Vagina (tissue), 2 donors: Measurements from ENCODE around the gene PDE3B.
A peak's percentile ranks its signal among the peaks of the same experiment; 100 is the strongest.

Experiments
- POLR2A ChIP-seq, 2 donors: fragments of 450-650 bp; IDR thresholded peaks; one replicate each; pipeline ENCODE4 v1.6.1; 2017; ENCODE audit warnings: antibody characterized with exemption in 2 of 2, mild to moderate bottlenecking in 2 of 2, moderate library complexity in 2 of 2
- POLR2AphosphoS5 ChIP-seq, 2 donors: sonication (generic); formaldehyde crosslinking; IDR thresholded peaks; one replicate each; pipeline ENCODE4 v1.9.0; 2017; ENCODE audit warnings: antibody characterized with exemption in 2 of 2, mild to moderate bottlenecking in 2 of 2, low read depth in 1 of 2; ENCODE audit not compliant: insufficient read depth in 1 of 2
- TF ChIP-seq, protein P1 (sequence below), 3 experiments: fragments of 450-650 bp in 2 of 3; fragments of 200-600 bp in 1 of 3; sonication (generic) in 1 of 3; IDR thresholded peaks; one replicate each; pipeline ENCODE4 v1.5.1; 2017 to 2019; ENCODE audit warnings: antibody characterized with exemption in 3 of 3, mild to moderate bottlenecking in 2 of 3, moderate library complexity in 2 of 3

DNA sequence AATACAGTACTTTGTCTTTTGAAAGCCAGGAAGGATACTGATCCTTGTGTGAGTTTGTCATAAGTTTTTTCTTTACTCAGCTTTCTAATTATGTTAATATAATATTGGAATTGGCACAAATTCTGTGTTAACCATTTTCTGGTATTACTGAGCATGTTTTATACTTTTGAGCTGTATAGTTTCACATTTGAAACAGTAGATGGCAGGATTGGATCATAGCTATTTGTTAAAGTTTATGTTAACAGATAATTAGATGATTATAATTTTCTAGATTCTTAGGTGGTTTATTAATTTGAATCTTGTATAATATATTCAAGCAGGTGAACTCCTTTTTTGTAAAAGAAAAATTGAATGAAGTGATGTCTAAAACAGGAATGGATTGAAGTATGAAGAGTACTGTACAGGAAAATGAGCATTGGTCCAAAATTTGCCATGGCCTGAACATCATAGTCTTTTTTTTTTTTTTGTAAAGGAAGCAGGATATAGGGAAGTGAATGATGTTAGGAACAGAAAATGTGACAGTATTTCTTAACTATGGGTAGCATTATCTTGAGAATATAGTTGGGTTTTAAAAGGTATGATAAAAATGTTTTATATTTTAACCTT lies 146.4 kb downstream of the PDE3B start:
- TF ChIP-seq POLR2AphosphoS5 (IDR thresholded peaks at IDR 0.05; ENCODE audit: insufficient read depth in 1 of 2, low read depth in 1 of 2) (no peak), POLR2A (IDR thresholded peaks at IDR 0.05) (no peak)
- TF ChIP-seq, protein P1, sequence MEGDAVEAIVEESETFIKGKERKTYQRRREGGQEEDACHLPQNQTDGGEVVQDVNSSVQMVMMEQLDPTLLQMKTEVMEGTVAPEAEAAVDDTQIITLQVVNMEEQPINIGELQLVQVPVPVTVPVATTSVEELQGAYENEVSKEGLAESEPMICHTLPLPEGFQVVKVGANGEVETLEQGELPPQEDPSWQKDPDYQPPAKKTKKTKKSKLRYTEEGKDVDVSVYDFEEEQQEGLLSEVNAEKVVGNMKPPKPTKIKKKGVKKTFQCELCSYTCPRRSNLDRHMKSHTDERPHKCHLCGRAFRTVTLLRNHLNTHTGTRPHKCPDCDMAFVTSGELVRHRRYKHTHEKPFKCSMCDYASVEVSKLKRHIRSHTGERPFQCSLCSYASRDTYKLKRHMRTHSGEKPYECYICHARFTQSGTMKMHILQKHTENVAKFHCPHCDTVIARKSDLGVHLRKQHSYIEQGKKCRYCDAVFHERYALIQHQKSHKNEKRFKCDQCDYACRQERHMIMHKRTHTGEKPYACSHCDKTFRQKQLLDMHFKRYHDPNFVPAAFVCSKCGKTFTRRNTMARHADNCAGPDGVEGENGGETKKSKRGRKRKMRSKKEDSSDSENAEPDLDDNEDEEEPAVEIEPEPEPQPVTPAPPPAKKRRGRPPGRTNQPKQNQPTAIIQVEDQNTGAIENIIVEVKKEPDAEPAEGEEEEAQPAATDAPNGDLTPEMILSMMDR (IDR thresholded peaks at IDR 0.05): peak in 1 of 3 experiments; percentile 21
